CD8-positive, alpha-beta memory T cell (primary cell): Measurements from ENCODE around the gene PCDHB16. TPM values are rescaled to one million over a fixed set of nuclear protein-coding genes. Genes with fewer than 3 reads are reported as not detected.
"Not testable (repeated sequence)": the region's sequence is repeated elsewhere in the genome, so short reads cannot be mapped to it uniquely, and the experiment has no call there.

Experiments used
- CTCF ChIA-PET: fragments of 350-600 bp; sonication (Branson Sonifier 250); formaldehyde crosslinking; loops from one replicate; lab custom pipeline; 2021; ENCODE audit warnings: antibody characterized with exemption; lab: Charles Lee
- POLR2A ChIA-PET: fragments of 350-600 bp; sonication (Branson Sonifier 250); formaldehyde crosslinking; loops from one replicate; lab custom pipeline; 2021; ENCODE audit warnings: antibody characterized with exemption; lab: Charles Lee
- DNase-seq, 5 donors: peaks; one replicate each; pipeline versions ENCODE4 v3.0.0 to v3.0.0-alpha.2; 2020 to 2022; ENCODE audit warnings: mixed read lengths in 1 of 5
- H3K27ac ChIP-seq: one replicate; pipeline ENCODE4 v1.7.0; 2013; ENCODE audit warnings: low read depth, mild to moderate bottlenecking, low read length, moderate library complexity
- H3K27me3 ChIP-seq: 2 replicates; pipeline ENCODE4 v1.7.0; 2013; ENCODE audit warnings: low read length, mild to moderate bottlenecking; ENCODE audit not compliant: insufficient read depth, poor library complexity, severe bottlenecking
- H3K36me3 ChIP-seq: 2 replicates; pipeline ENCODE4 v1.7.0; 2013; ENCODE audit warnings: mild to moderate bottlenecking, low read length, moderate library complexity; ENCODE audit not compliant: insufficient read depth
- H3K4me1 ChIP-seq: 2 replicates; pipeline ENCODE4 v1.7.0; 2013; ENCODE audit warnings: mild to moderate bottlenecking, low read length, moderate library complexity; ENCODE audit not compliant: insufficient read depth
- H3K4me3 ChIP-seq: 2 replicates; pipeline ENCODE4 v1.7.0; 2013; ENCODE audit warnings: mild to moderate bottlenecking, low read length
- H3K9me3 ChIP-seq: 2 replicates; pipeline ENCODE4 v1.7.0; 2013; ENCODE audit warnings: mild to moderate bottlenecking, low read length
- H3K27ac Mint-ChIP-seq, 8 donors: one replicate each; pipeline ENCODE4 v1.8.0; 2020 to 2021; ENCODE audit warnings: mixed read lengths in 8 of 8, mild to moderate bottlenecking in 6 of 8, inconsistent platforms in 3 of 8, moderate library complexity in 3 of 8
- H3K27me3 Mint-ChIP-seq, 2 donors: one replicate each; pipeline ENCODE4 v1.8.0; 2020 to 2021; ENCODE audit warnings: mixed read lengths in 2 of 2, mild to moderate bottlenecking in 1 of 2, moderate library complexity in 1 of 2
- H3K36me3 Mint-ChIP-seq, 3 donors: one replicate each; pipeline ENCODE4 v1.8.0; 2020 to 2021; ENCODE audit warnings: mixed read lengths in 3 of 3, inconsistent platforms in 1 of 3, mild to moderate bottlenecking in 1 of 3
- H3K4me1 Mint-ChIP-seq, 3 donors: one replicate each; pipeline ENCODE4 v1.8.0; 2020 to 2021; ENCODE audit warnings: mixed read lengths in 3 of 3, inconsistent platforms in 1 of 3, mild to moderate bottlenecking in 1 of 3
- H3K4me3 Mint-ChIP-seq, 7 donors: one replicate each; pipeline ENCODE4 v1.8.0; 2020 to 2021; ENCODE audit warnings: mixed read lengths in 7 of 7, mild to moderate bottlenecking in 6 of 7, moderate library complexity in 4 of 7, inconsistent platforms in 2 of 7
- H3K9me3 Mint-ChIP-seq, 5 donors: one replicate each; pipeline ENCODE4 v1.8.0; 2020 to 2022; ENCODE audit warnings: mixed read lengths in 5 of 5, mild to moderate bottlenecking in 3 of 5, moderate library complexity in 2 of 5, inconsistent platforms in 1 of 5
- polyA plus RNA-seq: library from polyadenylated mRNA; unstranded; fragments of 300-500 nt; fragmentation: Illumina TruSeq; gene quantifications from one replicate; pipeline ENCODE4 v1.2.3, GENCODE V29; 2021
- total RNA-seq, 2 experiments: library from RNA; stranded (reverse); gene quantifications; one replicate each; pipeline ENCODE4 v1.2.3, GENCODE V29; 2021

PCDHB16 gene
- total and polyA plus RNA-seq, 3 experiments from 2014 or later: not detected

GRCh38 chr5:141225421-141225820 is 43.2 kb downstream of the PCDHB16 start:
- Mint-ChIP-seq H3K4me1 (peaks cover 5 to 11% (median 8%) of the 10 kb centered on the region in 3 donors), H3K9me3 (peaks cover 8 to 41% (median 24%) of the 10 kb centered on the region in 5 donors), H3K27me3 (peaks cover 25 to 56% of the 10 kb centered on the region in 2 donors)
- POLR2A ChIA-PET, H3K4me3 Mint-ChIP-seq, H3K27ac Mint-ChIP-seq, H3K27me3 ChIP-seq, H3K4me1 ChIP-seq, H3K9me3 ChIP-seq, DNase-seq, H3K27ac ChIP-seq, H3K36me3 Mint-ChIP-seq, H3K36me3 ChIP-seq, H3K4me3 ChIP-seq, CTCF ChIA-PET: not testable (repeated sequence)

- ChIA-PET CTCF (interaction anchor here (1.2 kb wide), 1 partner anchor 10 kb away, joined by 4 read pairs; the partner anchor contains the start of gene PCDHB14), POLR2A (no interaction called here)
- Mint-ChIP-seq H3K36me3 (peaks cover 0 to 5% (median 0%) of the 10 kb centered on the region in 3 donors), H3K27me3 (peaks cover 25 to 40% of the 10 kb centered on the region in 2 donors), H3K27ac (no peak overlapping the region), H3K9me3 (peaks cover 24 to 65% (median 52%) of the 10 kb centered on the region in 5 donors), H3K4me3 (no peak overlapping the region), H3K4me1 (no peaks in the 10 kb centered on the region)
- no peak for DNase-seq
- no peaks in the 10 kb centered on the region for H3K36me3 ChIP-seq
- H3K4me1 ChIP-seq: no peaks in the 10 kb centered on the region
- peaks cover 9% of the 10 kb centered on the region for H3K9me3 ChIP-seq
- H3K27ac ChIP-seq: no peak overlapping the region
- H3K27me3 ChIP-seq: peaks cover 6% of the 10 kb centered on the region
- no peak overlapping the region for H3K4me3 ChIP-seq
Observed at GRCh38 chr5:141234109-141234667, 52.0 kb downstream of the PCDHB16 start.

Other genes starting within 250 kb of the PCDHB16 start
Only the 30 nearest of the 37 such genes appear.
- gene PCDHB1, start 131.0 kb upstream of the PCDHB16 start, total RNA-seq: not detected
- gene PCDHB1, start 131.0 kb upstream of the PCDHB16 start, polyA plus RNA-seq: not detected
- gene PCDHB2, start 87.8 kb upstream of the PCDHB16 start, total RNA-seq: not detected
- not detected for gene PCDHB2, start 87.8 kb upstream of the PCDHB16 start, polyA plus RNA-seq
- not detected for gene PCDHB3, start 81.9 kb upstream of the PCDHB16 start, total RNA-seq
- gene PCDHB3, start 81.9 kb upstream of the PCDHB16 start, polyA plus RNA-seq: not detected
- not detected for gene PCDHB4, start 60.6 kb upstream of the PCDHB16 start, total RNA-seq
- gene PCDHB4, start 60.6 kb upstream of the PCDHB16 start, polyA plus RNA-seq: not detected
- gene PCDHB5, start 47.2 kb upstream of the PCDHB16 start, total RNA-seq: not detected
- not detected for gene PCDHB5, start 47.2 kb upstream of the PCDHB16 start, polyA plus RNA-seq
- gene PCDHB6, start 32.3 kb upstream of the PCDHB16 start, total RNA-seq: not detected
- gene PCDHB6, start 32.3 kb upstream of the PCDHB16 start, polyA plus RNA-seq: not detected
- gene PCDHB7, start 9.7 kb upstream of the PCDHB16 start, total RNA-seq: not detected
- not detected for gene PCDHB7, start 9.7 kb upstream of the PCDHB16 start, polyA plus RNA-seq
- not detected for gene PCDHB8, start 4.6 kb upstream of the PCDHB16 start, total RNA-seq
- gene PCDHB8, start 4.6 kb upstream of the PCDHB16 start, polyA plus RNA-seq: not detected
- gene PCDHB9, start 4.8 kb downstream of the PCDHB16 start, total RNA-seq: not detected
- not detected for gene PCDHB9, start 4.8 kb downstream of the PCDHB16 start, polyA plus RNA-seq
- gene PCDHB10, start 10.0 kb downstream of the PCDHB16 start, total RNA-seq: not detected
- gene PCDHB10, start 10.0 kb downstream of the PCDHB16 start, polyA plus RNA-seq: not detected
- gene PCDHB11, start 17.2 kb downstream of the PCDHB16 start, total RNA-seq: not detected
- gene PCDHB11, start 17.2 kb downstream of the PCDHB16 start, polyA plus RNA-seq: not detected
- not detected for gene PCDHB12, start 26.3 kb downstream of the PCDHB16 start, total RNA-seq
- not detected for gene PCDHB12, start 26.3 kb downstream of the PCDHB16 start, polyA plus RNA-seq
- under 1 TPM in 1 of 2 experiments, not detected in 1; 0.04 TPM for gene PCDHB13, start 31.5 kb downstream of the PCDHB16 start, total RNA-seq
- not detected for gene PCDHB13, start 31.5 kb downstream of the PCDHB16 start, polyA plus RNA-seq
- under 1 TPM in 1 of 2 experiments, not detected in 1; 0.09 TPM for gene PCDHB14, start 41.0 kb downstream of the PCDHB16 start, total RNA-seq
- gene PCDHB14, start 41.0 kb downstream of the PCDHB16 start, polyA plus RNA-seq: not detected
- gene PCDHB15, start 63.0 kb downstream of the PCDHB16 start, total RNA-seq: not detected
- gene PCDHB15, start 63.0 kb downstream of the PCDHB16 start, polyA plus RNA-seq: not detected
- under 1 TPM; 0.31 to 0.35 TPM for gene SLC25A2, start 121.7 kb downstream of the PCDHB16 start, total RNA-seq
- gene SLC25A2, start 121.7 kb downstream of the PCDHB16 start, polyA plus RNA-seq: not detected
- 10 to 100 TPM; 70.9 to 72.2 TPM for gene TAF7, start 138.4 kb downstream of the PCDHB16 start, total RNA-seq
- gene TAF7, start 138.4 kb downstream of the PCDHB16 start, polyA plus RNA-seq: 196 TPM
- under 1 TPM; 0.07 to 0.09 TPM for gene PCDHGA1, start 148.1 kb downstream of the PCDHB16 start, total RNA-seq
- gene PCDHGA1, start 148.1 kb downstream of the PCDHB16 start, polyA plus RNA-seq: not detected
- under 1 TPM in 1 of 2 experiments, not detected in 1; 0.07 TPM for gene PCDHGA2, start 156.4 kb downstream of the PCDHB16 start, total RNA-seq
- not detected for gene PCDHGA2, start 156.4 kb downstream of the PCDHB16 start, polyA plus RNA-seq
- not detected for gene PCDHGA3, start 161.4 kb downstream of the PCDHB16 start, total RNA-seq
- not detected for gene PCDHGA3, start 161.4 kb downstream of the PCDHB16 start, polyA plus RNA-seq
- not detected for gene PCDHGB1, start 167.7 kb downstream of the PCDHB16 start, total RNA-seq
- gene PCDHGB1, start 167.7 kb downstream of the PCDHB16 start, polyA plus RNA-seq: not detected
- gene PCDHGA4, start 172.6 kb downstream of the PCDHB16 start, total RNA-seq: under 1 TPM; 0.09 to 0.16 TPM
- gene PCDHGA4, start 172.6 kb downstream of the PCDHB16 start, polyA plus RNA-seq: not detected
- under 1 TPM; 0.33 to 0.40 TPM for gene PCDHGB2, start 177.6 kb downstream of the PCDHB16 start, total RNA-seq
- 0.09 TPM for gene PCDHGB2, start 177.6 kb downstream of the PCDHB16 start, polyA plus RNA-seq
- gene PCDHGA5, start 181.8 kb downstream of the PCDHB16 start, total RNA-seq: under 1 TPM; 0.09 to 0.11 TPM
- gene PCDHGA5, start 181.8 kb downstream of the PCDHB16 start, polyA plus RNA-seq: not detected
- under 1 TPM; 0.18 to 0.28 TPM for gene PCDHGB3, start 187.9 kb downstream of the PCDHB16 start, total RNA-seq
- gene PCDHGB3, start 187.9 kb downstream of the PCDHB16 start, polyA plus RNA-seq: not detected
- under 1 TPM; 0.15 to 0.22 TPM for gene PCDHGA6, start 191.5 kb downstream of the PCDHB16 start, total RNA-seq
- gene PCDHGA6, start 191.5 kb downstream of the PCDHB16 start, polyA plus RNA-seq: 0.06 TPM
- under 1 TPM in 1 of 2 experiments, not detected in 1; 0.09 TPM for gene PCDHGA7, start 200.4 kb downstream of the PCDHB16 start, total RNA-seq
- gene PCDHGA7, start 200.4 kb downstream of the PCDHB16 start, polyA plus RNA-seq: not detected
- gene PCDHGB4, start 205.3 kb downstream of the PCDHB16 start, total RNA-seq: under 1 TPM in 1 of 2 experiments, not detected in 1; 0.13 TPM
- gene PCDHGB4, start 205.3 kb downstream of the PCDHB16 start, polyA plus RNA-seq: 0.08 TPM
- under 1 TPM in 1 of 2 experiments, not detected in 1; 0.04 TPM for gene PCDHGA8, start 210.2 kb downstream of the PCDHB16 start, total RNA-seq
- gene PCDHGA8, start 210.2 kb downstream of the PCDHB16 start, polyA plus RNA-seq: not detected
- gene PCDHGB5, start 215.6 kb downstream of the PCDHB16 start, total RNA-seq: under 1 TPM; 0.22 to 0.27 TPM
- 0.14 TPM for gene PCDHGB5, start 215.6 kb downstream of the PCDHB16 start, polyA plus RNA-seq